Forelimb muscle (tissue), 1 donor: ENCODE measurements around the gene PXDN. TPM values are rescaled to one million over a fixed set of nuclear protein-coding genes. Genes with fewer than 3 reads are reported as not detected.
"Not testable (repeated sequence)": the region's sequence is repeated elsewhere in the genome, so short reads cannot be mapped to it uniquely, and the experiment has no call there.

Source experiments
- DNase-seq: peaks from one replicate; pipeline ENCODE4 v3.0.0-alpha.2; 2013; ENCODE audit warnings: low read depth
- polyA plus RNA-seq: library from polyadenylated mRNA; unstranded; fragments of 120-200 nt; gene quantifications from one replicate; pipeline ENCODE4 v1.2.1, GENCODE V29; 2013; ENCODE audit not compliant: insufficient read length

PXDN gene
- polyA plus RNA-seq, 1 donor, result 124 TPM

GRCh38 chr2:1726558-1726957, 17.8 kb downstream of the PXDN start:
- DNase-seq, result no peak

- not testable (repeated sequence) for DNase-seq
Measured at GRCh38 chr2:1724351-1724750, 20.0 kb downstream of the PXDN start.

- no peak for DNase-seq
Measured at GRCh38 chr2:1723397-1724042, 20.8 kb downstream of the PXDN start.

GRCh38 chr2:1722692-1723091, 21.6 kb downstream of the PXDN start:
- no peak for DNase-seq

- DNase-seq, result no peak
Measured at GRCh38 chr2:1721706-1722646, 22.3 kb downstream of the PXDN start.

GRCh38 chr2:1718339-1719220, 25.7 kb downstream of the PXDN start:
- no peak for DNase-seq

- no peak for DNase-seq
Measured at GRCh38 chr2:1717113-1717512, 27.2 kb downstream of the PXDN start.

GRCh38 chr2:1716441-1716840, 27.9 kb downstream of the PXDN start:
- DNase-seq, result no peak

- not testable (repeated sequence) for DNase-seq
Measured at GRCh38 chr2:1716014-1716305, 28.4 kb downstream of the PXDN start.

- DNase-seq, result no peak
Measured at GRCh38 chr2:1715184-1716013, 28.9 kb downstream of the PXDN start.

GRCh38 chr2:1714291-1715064, 29.8 kb downstream of the PXDN start:
- no peak for DNase-seq

- DNase-seq, result no peak
Measured at GRCh38 chr2:1713839-1714236, 30.5 kb downstream of the PXDN start.

- no peak for DNase-seq
Measured at GRCh38 chr2:1713142-1713838, 31.0 kb downstream of the PXDN start.

- DNase-seq, result no peak
Measured at GRCh38 chr2:1709946-1710560, 34.3 kb downstream of the PXDN start.

GRCh38 chr2:1709335-1709605, 35.0 kb downstream of the PXDN start:
- no peak for DNase-seq

- no peak for DNase-seq
Measured at GRCh38 chr2:1708476-1709334, 35.6 kb downstream of the PXDN start.

GRCh38 chr2:1707771-1708418, 36.4 kb downstream of the PXDN start:
- DNase-seq, result peak; percentile 81
